GM12873 (cell line): Measurements from ENCODE around the gene PWP1.

Experiments
- CTCF ChIP-seq: IDR thresholded peaks from 2 replicates; pipeline ENCODE4 v1.5.1; 2012; ENCODE audit warnings: low read depth, mild to moderate bottlenecking, moderate library complexity, low read length, control low read depth; ENCODE audit not compliant: insufficient read depth; ENCODE audit errors: missing control alignments

Gene PWP1

DNA sequence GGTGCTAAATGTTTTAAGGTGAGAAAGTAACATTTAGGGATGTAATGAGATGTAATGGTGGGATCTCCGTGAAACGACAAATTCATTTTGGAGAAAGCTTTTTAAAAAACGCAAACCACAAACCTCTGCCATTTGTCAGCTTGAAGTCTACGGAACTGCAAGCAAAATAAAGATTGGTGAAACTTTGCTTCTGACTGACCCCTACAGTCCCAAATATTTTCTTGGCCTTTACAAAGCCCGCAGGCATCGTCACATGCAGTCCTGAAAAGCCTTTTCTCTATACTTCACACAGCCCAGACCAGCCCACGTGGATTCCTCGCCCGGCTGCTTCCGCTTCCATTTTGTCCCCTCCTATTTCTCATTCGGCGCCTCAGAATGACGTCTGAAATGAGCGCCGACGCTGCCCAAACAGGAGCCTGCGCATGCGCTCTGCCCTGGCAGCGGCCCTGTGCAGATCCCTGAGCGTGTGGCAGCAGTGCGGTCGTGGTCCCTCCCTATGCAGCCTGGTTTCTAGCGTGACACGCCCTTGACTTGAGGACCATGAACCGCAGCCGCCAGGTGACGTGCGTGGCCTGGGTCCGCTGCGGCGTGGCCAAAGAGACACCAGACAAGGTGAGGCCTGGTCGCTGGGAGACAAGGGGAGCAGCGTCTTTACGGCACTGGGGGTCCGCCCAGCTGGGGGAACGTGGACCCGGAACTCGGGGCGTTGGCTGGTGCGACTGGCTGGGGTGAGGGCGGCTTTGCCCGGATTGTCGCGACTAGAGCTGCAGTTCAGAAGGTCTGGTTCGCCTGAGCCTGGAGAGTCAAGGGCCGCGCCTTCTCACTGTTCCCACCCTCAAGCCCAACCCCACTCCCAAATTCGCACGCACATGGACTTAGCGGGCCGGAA, at the start of gene PWP1:
PWP1 (plus strand) TSS at position 440 of the 889 bp plus-strand sequence; CDS start at position 541, 101 bp downstream.
- no peak for TF ChIP-seq CTCF

DNA sequence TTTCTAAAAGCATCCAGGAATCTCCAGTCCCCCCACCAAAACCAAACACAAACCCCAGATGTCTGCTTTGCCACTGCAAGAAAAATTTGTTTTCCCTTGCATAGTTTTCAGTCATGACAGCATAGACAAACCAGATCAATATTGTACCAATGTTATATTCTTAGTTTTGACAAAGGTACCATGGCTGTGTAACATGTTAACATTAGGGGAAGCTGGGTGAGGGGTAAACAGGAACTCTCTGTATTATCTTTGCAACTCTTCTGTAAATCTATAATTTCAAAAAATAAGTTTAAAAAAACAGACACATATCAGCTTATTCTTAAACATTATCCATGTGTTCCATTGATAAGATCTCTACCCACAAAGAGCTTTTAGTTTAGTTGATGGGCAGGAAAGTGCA, 44.4 kb upstream of the PWP1 start:
- no peak for TF ChIP-seq CTCF

- no peak for TF ChIP-seq CTCF
These were observed 43.4 kb upstream of the PWP1 start for GRCh38 chr12:107642240-107642639.

GRCh38 chr12:107645630-107646333, 39.8 kb upstream of the PWP1 start:
- no peak for TF ChIP-seq CTCF

DNA sequence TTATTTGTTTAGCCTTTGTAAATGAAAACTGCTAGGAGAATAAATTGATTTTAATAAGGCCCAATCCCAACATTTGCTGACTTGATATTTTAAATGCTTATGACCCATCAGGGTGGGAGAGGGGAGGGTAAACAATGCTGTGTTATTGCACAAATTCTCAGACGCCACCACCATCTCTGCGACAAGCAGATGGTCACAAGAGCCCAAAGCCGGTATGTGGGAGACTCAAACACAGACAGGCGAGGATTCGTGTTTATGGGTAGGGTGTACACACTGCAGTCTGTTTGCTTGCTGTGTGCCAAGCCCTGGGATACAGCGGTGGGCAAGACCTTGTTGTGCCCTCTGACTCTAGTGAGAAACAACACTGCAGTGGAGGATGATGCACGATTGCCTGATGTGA, 39.2 kb upstream of the PWP1 start:
- no peak for TF ChIP-seq CTCF

DNA sequence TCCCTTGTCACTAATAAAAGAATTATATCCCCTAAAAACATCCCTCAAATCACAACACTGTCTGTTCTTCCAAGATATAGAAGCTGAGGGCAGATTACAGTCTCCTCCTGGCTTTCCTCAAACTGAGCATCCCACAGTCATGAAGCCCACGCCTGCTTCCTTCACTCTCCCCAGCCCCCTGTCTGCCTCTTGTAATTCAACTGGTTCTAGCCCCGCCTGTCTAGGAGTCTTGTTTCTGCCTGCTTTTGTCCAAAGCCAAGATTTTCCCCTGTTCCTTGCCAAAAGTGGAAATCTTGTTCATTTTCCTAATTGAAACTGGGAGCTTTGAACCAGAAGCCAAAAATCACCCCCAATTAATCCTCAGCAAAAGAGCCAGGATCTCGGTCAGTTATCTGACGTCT, 35.9 kb upstream of the PWP1 start:
- TF ChIP-seq CTCF: no peak

DNA sequence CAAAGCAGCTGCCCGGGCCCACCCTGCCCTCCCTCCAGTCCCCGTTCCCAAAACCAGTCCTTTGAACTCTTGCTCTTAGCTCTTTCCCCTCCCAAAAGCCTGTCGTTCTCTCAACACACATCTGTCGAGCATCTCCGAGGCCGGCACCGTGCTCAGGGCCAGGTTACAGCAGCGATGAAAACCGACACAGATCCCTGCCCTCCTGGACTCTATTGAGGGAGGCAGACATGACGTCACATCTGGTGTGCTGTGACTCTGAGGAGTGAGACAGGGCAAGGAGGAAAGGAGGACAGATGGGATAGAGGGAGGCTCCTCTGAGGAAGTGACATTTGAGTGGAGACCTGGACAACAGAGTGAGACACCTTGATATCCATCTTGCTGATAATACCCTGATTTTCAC, 34.6 kb upstream of the PWP1 start:
- TF ChIP-seq CTCF: no peak
